ENCODE measurements around the gene DEDD2. TPM values are rescaled to one million over a fixed set of nuclear protein-coding genes. Genes with fewer than 3 reads are reported as not detected.

Gene DEDD2
- total RNA-seq, 2 donors from 2014 or later, result 28.8 to 31.6 TPM

GRCh38 chr19:42176649-42176989, 40.9 kb downstream of the DEDD2 start:
- Mint-ChIP-seq H3K27ac (no peak overlapping the region), H3K36me3 (ENCODE audit: insufficient read depth in 2 of 2) (peaks cover 0 to 3% of the 10 kb centered on the region in 2 donors), H3K4me3 (peak overlapping the region; percentile 78 to 89), H3K27me3 (ENCODE audit: low read depth) (peaks cover 27% of the 10 kb centered on the region), H3K4me1 (ENCODE audit: low read depth) (peaks cover 15% of the 10 kb centered on the region), H3K9me3 (no peaks in the 10 kb centered on the region)
- DNase-seq, result peak in 1 of 2 donors; percentile 41
- ATAC-seq (replicated peaks in 1 of 2), result peak; percentile 66 to 70

DNA sequence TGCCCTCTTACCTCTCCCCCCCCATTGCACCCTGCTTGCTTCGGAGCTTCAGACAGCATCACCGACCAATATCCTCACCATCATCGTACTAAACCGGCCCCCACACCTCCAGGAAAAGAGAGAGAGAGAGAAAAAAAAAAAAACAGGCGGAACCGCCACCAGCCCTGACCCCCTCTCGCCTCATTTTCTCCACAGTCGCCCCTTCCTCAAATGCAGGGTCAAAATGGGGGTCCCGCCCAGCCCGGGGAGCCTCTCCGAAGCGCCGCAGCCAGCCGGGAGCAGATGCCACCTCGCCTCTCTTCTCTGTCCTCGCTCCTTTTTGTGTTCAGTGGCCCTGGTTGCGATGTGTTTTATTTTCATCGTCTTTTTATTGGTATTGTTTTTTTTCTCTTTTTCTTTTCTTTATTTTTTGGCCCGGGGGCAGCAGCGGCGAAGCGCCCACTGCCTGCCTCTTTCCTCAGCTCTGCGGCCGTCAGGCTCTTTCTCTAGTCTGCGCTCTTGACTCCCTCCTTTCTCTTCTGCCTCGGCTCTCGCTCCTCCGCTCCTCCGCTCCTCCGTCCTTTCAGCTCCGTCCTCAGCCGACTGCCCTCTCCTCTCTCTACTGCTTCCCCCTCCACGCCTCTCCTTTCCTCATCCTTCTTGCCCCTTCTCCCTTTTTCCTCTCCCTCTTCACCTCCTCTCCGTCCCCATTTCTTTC, 41.4 kb downstream of the DEDD2 start:
- no peaks in the 10 kb centered on the region for H3K9me3 Mint-ChIP-seq
- peaks cover 15% of the 10 kb centered on the region for H3K4me1 Mint-ChIP-seq (ENCODE audit: low read depth)
- H3K4me3 Mint-ChIP-seq, result peak overlapping the region; percentile 78 to 89
- H3K36me3 Mint-ChIP-seq (ENCODE audit: insufficient read depth in 2 of 2), result peaks cover 0 to 3% of the 10 kb centered on the region in 2 donors
- peak in 1 of 2 donors; percentile 36 for DNase-seq
- peaks cover 27% of the 10 kb centered on the region for H3K27me3 Mint-ChIP-seq (ENCODE audit: low read depth)
- H3K27ac Mint-ChIP-seq, result no peak overlapping the region
- peak; percentile 45 to 46 for ATAC-seq (replicated peaks in 1 of 2)

DNA sequence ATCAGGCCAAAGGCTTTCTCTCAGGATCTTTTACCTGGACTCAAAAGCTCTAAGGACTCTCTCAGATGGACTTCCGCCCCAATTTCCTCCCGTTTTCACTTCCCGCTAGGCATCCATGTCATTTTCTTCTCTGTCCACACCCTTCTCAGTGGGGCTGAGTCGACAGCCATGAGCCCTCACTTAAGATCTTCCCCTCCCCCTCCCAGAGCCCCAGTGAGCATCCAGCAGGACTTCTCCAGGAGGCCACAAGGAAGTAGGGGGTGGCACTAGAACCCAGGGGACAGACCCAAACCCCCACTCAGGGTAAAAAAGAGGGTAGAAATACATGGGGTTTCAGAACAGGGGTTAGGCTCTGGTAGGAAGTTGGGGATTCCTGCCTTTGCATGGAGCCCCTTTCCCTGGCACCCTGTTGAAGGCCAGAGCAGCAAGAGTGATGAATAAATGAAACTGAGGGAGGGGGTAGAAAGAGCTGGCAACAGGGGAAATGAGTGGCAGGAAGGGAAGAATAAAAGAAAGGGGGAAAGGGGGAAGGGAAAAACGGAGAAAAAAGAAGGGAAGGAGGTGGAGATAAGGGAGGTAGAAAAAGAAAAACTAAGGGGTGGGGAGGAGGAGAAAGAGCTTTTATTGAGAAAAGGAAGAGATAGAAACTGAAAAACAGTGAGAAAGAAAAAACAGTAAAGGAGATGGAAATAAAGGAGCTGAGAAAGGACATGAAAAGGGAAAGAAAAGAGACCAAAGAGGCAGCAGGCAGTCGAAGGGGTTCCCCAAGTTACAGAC, 42.3 kb downstream of the DEDD2 start:
- peaks cover 0 to 3% of the 10 kb centered on the region in 2 donors for H3K36me3 Mint-ChIP-seq (ENCODE audit: insufficient read depth in 2 of 2)

GRCh38 chr19:42174188-42174587, 43.3 kb downstream of the DEDD2 start:
- ATAC-seq (replicated peaks in 1 of 2) (no peak), DNase-seq (no peak)
- Mint-ChIP-seq H3K4me1 (ENCODE audit: low read depth) (peaks cover 15% of the 10 kb centered on the region), H3K36me3 (ENCODE audit: insufficient read depth in 2 of 2) (peaks cover 0 to 3% of the 10 kb centered on the region in 2 donors), H3K9me3 (no peaks in the 10 kb centered on the region), H3K27ac (no peak overlapping the region), H3K4me3 (no peak overlapping the region), H3K27me3 (ENCODE audit: low read depth) (peaks cover 27% of the 10 kb centered on the region)

More for the DNA sequence above, 42.3 kb downstream of the DEDD2 start:
- ATAC-seq (replicated peaks in 1 of 2) (no peak), DNase-seq (no peak)
- Mint-ChIP-seq H3K4me1 (ENCODE audit: low read depth) (peaks cover 15% of the 10 kb centered on the region), H3K4me3 (peak overlapping the region; percentile 78 to 89), H3K27me3 (ENCODE audit: low read depth) (peaks cover 27% of the 10 kb centered on the region), H3K27ac (no peak overlapping the region), H3K9me3 (no peaks in the 10 kb centered on the region)

DNA sequence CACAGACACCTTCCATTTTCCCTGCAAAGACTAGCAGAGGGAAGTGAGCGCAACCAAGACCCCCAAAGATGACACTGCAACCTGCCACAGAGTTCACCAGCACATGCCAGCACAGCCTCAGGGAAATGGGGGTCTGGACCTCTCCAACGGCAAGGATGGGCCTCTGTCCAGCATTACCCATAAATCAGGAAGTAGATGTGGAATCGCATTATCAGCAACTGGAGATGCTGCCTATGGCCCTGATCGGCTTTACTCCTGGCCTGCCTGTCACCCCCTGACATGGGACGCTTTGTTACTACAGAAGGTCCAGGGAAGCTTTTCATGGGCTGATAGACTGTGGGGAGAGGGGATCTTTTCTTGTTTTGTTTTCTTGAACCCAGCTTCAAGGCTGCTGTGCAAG, 43.8 kb downstream of the DEDD2 start:
- peaks cover 15% of the 10 kb centered on the region for H3K4me1 Mint-ChIP-seq (ENCODE audit: low read depth)
- H3K27me3 Mint-ChIP-seq (ENCODE audit: low read depth), result peaks cover 27% of the 10 kb centered on the region
- H3K36me3 Mint-ChIP-seq (ENCODE audit: insufficient read depth in 2 of 2), result peaks cover 0 to 3% of the 10 kb centered on the region in 2 donors
- no peak overlapping the region for H3K4me3 Mint-ChIP-seq
- no peaks in the 10 kb centered on the region for H3K9me3 Mint-ChIP-seq
- ATAC-seq (replicated peaks in 1 of 2) (no peak), DNase-seq (no peak)
- H3K27ac Mint-ChIP-seq, result no peak overlapping the region

DNA sequence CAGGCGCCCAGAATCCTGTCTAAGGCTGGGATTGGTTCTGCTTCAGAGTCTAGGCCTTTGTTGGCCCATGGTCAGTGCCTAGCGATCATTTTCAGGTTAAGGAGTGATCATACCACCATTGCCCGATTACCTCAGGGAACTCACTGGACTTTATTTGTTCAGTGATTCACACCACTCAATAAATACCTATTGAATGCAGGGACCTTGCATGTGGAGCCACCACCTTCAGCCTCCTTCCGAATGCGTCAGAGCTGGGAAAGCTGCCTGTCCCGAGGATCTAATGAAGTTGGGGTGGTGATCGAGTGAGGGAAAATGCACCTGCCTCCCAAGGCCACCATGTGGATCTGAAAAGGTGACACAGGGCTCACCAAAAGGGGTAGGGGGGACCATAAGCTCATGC, 45.2 kb downstream of the DEDD2 start:
- no peaks in the 10 kb centered on the region for H3K9me3 Mint-ChIP-seq
- no peak for DNase-seq
- peaks cover 27% of the 10 kb centered on the region for H3K27me3 Mint-ChIP-seq (ENCODE audit: low read depth)
- peaks cover 15% of the 10 kb centered on the region for H3K4me1 Mint-ChIP-seq (ENCODE audit: low read depth)
- ATAC-seq (replicated peaks in 1 of 2), result no peak
- H3K36me3 Mint-ChIP-seq (ENCODE audit: insufficient read depth in 2 of 2), result peaks cover 0 to 3% of the 10 kb centered on the region in 2 donors
- no peak overlapping the region for H3K4me3 Mint-ChIP-seq
- no peak overlapping the region for H3K27ac Mint-ChIP-seq

- Mint-ChIP-seq H3K4me3 (no peak overlapping the region), H3K27me3 (ENCODE audit: low read depth) (peaks cover 19% of the 10 kb centered on the region), H3K4me1 (ENCODE audit: low read depth) (peaks cover 8% of the 10 kb centered on the region), H3K36me3 (ENCODE audit: insufficient read depth in 2 of 2) (no peaks in the 10 kb centered on the region), H3K27ac (no peak overlapping the region), H3K9me3 (no peaks in the 10 kb centered on the region)
- ATAC-seq (replicated peaks in 1 of 2), result no peak
- DNase-seq, result no peak
These were observed 46.8 kb downstream of the DEDD2 start for GRCh38 chr19:42170715-42171114.

GRCh38 chr19:42169486-42170413, 47.7 kb downstream of the DEDD2 start:
- H3K4me1 Mint-ChIP-seq (ENCODE audit: low read depth), result no peaks in the 10 kb centered on the region
- H3K36me3 Mint-ChIP-seq (ENCODE audit: insufficient read depth in 2 of 2), result no peaks in the 10 kb centered on the region
- H3K27ac Mint-ChIP-seq, result no peak overlapping the region

GRCh38 chr19:42168206-42168605, 49.3 kb downstream of the DEDD2 start:
- ATAC-seq (replicated peaks in 1 of 2), result no peak
- no peak for DNase-seq
- Mint-ChIP-seq H3K4me3 (no peak overlapping the region), H3K4me1 (ENCODE audit: low read depth) (no peaks in the 10 kb centered on the region), H3K9me3 (no peaks in the 10 kb centered on the region), H3K36me3 (ENCODE audit: insufficient read depth in 2 of 2) (no peaks in the 10 kb centered on the region), H3K27me3 (ENCODE audit: low read depth) (no peaks in the 10 kb centered on the region), H3K27ac (no peak overlapping the region)

More at GRCh38 chr19:42169486-42170413, 47.7 kb downstream of the DEDD2 start:
- Mint-ChIP-seq H3K27me3 (ENCODE audit: low read depth) (peaks cover 9% of the 10 kb centered on the region), H3K4me3 (no peak overlapping the region), H3K9me3 (no peaks in the 10 kb centered on the region)
- ATAC-seq (replicated peaks in 1 of 2) (no peak), DNase-seq (no peak)

- no peaks in the 10 kb centered on the region for H3K9me3 Mint-ChIP-seq
- no peaks in the 10 kb centered on the region for H3K4me1 Mint-ChIP-seq (ENCODE audit: low read depth)
- H3K27ac Mint-ChIP-seq, result no peak overlapping the region
- DNase-seq (no peak), ATAC-seq (replicated peaks in 1 of 2) (no peak)
- no peaks in the 10 kb centered on the region for H3K36me3 Mint-ChIP-seq (ENCODE audit: insufficient read depth in 2 of 2)
- no peaks in the 10 kb centered on the region for H3K27me3 Mint-ChIP-seq (ENCODE audit: low read depth)
- H3K4me3 Mint-ChIP-seq, result no peak overlapping the region
These were observed 51.2 kb downstream of the DEDD2 start for GRCh38 chr19:42166316-42166715.

GRCh38 chr19:42165146-42165545, 52.3 kb downstream of the DEDD2 start:
- Mint-ChIP-seq H3K27ac (no peak overlapping the region), H3K4me3 (no peak overlapping the region), H3K27me3 (ENCODE audit: low read depth) (peaks cover 5% of the 10 kb centered on the region), H3K36me3 (ENCODE audit: insufficient read depth in 2 of 2) (no peaks in the 10 kb centered on the region), H3K4me1 (ENCODE audit: low read depth) (no peaks in the 10 kb centered on the region), H3K9me3 (no peaks in the 10 kb centered on the region)
- no peak for DNase-seq
- ATAC-seq (replicated peaks in 1 of 2), result no peak

DNA sequence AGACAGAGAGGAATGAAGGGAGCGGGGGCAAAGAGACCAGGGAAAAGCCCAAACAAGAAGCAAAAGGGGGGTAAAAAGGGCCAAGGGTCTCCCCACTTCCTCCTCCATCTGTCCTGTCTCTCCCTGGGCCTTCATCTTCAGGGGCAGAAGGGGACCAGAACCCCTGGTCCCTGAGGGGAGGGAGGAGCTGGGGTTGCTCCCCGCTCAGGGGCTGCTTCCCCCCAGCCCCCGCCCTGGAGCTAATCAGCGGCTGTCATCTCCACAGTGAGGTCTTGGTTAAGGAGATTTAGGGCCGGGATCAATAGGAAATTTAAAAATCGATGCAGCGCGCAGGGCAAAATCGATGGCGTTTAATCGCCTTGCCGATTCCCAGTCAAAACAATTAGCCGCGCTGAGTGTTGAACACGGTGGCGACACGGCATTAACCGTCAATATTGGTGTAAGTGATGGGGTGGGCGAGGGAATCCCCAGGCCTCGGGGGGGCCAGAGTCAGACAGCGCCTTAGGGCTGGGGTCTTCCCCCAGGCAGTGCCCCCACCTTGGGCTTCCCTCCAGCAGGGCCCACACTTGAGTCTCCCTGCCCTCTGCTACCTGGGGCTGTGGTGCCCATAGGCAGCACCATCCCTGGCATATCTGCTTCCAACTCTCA, 55.7 kb downstream of the DEDD2 start:
- Mint-ChIP-seq H3K36me3 (ENCODE audit: insufficient read depth in 2 of 2) (no peaks in the 10 kb centered on the region), H3K4me3 (no peak overlapping the region), H3K9me3 (no peaks in the 10 kb centered on the region), H3K27ac (no peak overlapping the region), H3K27me3 (ENCODE audit: low read depth) (peaks cover 5% of the 10 kb centered on the region), H3K4me1 (ENCODE audit: low read depth) (no peaks in the 10 kb centered on the region)
- no peak for ATAC-seq (replicated peaks in 1 of 2)
- DNase-seq, result no peak
